ENCODE results near the gene LPA.
"Not testable (repeated sequence)": the region's sequence is repeated elsewhere in the genome, so short reads cannot be mapped to it uniquely, and the experiment has no call there.

The LPA gene

DNA sequence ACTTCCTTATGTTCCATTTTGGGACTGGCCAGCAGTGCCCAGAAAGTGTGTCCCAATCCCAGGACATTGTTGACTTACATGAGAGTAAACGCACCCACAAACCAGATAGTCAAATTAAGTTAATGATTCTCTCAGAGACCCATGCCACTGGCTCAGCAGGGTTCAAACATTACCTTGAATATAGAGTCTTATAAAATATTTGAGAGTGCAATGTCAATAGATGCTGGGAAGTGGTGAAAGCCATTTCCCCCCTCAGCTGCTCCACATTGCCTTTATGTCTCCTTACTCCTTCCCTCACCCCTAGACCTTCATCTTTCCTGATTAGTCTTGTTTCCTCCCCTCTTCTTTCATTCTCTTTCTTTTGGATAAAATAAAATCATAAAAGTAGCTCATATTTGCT lies at the start of gene LPA:
Gene LPA, minus strand, starts transcription at position 78 of the 400 bp plus-strand sequence. Its CDS starts 61 bp downstream, at position 17.
- not testable (repeated sequence) for H3K27me3 ChIP-seq

DNA sequence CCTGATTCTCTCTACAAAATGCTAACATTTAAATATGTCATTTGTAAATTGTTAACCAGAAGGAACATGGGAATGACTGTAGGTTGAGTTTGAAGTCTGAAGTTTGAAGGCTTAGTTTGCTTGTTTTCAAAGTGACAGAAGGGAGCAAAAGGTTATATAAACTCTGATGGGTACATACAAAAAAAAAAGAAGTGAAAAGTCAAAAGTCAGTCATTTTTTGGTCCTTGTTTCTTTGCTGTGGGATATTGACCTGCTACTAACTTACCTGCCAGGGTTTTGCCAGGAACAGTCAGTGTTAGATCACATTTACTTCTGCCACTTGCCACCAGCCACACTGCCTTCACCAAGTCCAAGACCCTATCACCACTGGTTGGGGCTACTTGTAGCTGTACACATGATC lies 44.9 kb upstream of the LPA start:
- H4K20me1 ChIP-seq; H3K9ac ChIP-seq; H3K27me3 ChIP-seq; H3K36me3 ChIP-seq; H3K27ac ChIP-seq; H3K4me1 ChIP-seq; H3K4me2 ChIP-seq; H3K9me3 ChIP-seq (replicated peaks in 1 of 11); H3K4me3 ChIP-seq: not testable (repeated sequence)

More for the DNA sequence above, at the start of gene LPA:
- not testable (repeated sequence) for H3K36me3 ChIP-seq; H3K4me3 ChIP-seq; H3K9ac ChIP-seq; H3K4me1 ChIP-seq; H3K27ac ChIP-seq; H3K9me3 ChIP-seq (replicated peaks in 1 of 11); H3K4me2 ChIP-seq; H4K20me1 ChIP-seq

DNA sequence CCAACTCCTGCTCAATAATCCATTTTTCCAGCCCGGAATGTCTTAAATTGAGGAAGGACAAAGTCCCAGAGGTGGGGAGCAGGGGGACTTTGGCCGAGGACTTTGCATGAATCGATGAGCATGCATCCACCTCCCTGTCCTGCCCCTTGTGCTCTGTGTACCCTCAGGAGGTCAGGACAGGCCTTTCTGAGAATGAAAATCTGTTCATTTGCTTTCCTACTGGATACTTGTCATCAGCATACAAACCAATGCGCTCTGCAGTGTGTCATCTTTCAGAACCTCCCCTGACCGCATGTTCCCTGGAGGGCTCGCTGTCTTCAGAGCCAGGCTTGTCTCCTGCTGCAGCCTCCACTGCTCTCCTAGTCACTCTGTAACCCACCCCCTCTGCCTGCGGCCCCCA lies 40.6 kb upstream of the LPA start:
- not testable (repeated sequence) for H3K4me2 ChIP-seq; H3K4me1 ChIP-seq; H3K36me3 ChIP-seq; H3K27me3 ChIP-seq; H3K9me3 ChIP-seq (replicated peaks in 1 of 11); H4K20me1 ChIP-seq; H3K27ac ChIP-seq; H3K9ac ChIP-seq; H3K4me3 ChIP-seq

- not testable (repeated sequence) for H3K4me3 ChIP-seq; H3K27me3 ChIP-seq; H3K4me2 ChIP-seq; H3K4me1 ChIP-seq; H3K9me3 ChIP-seq (replicated peaks in 1 of 11); H3K36me3 ChIP-seq; H4K20me1 ChIP-seq; H3K9ac ChIP-seq; H3K27ac ChIP-seq
These were observed 38.0 kb upstream of the LPA start, which contains the start of gene PLG for GRCh38 chr6:160701918-160702680. Gene PLG, plus strand, starts transcription at chr6:160702244. Its CDS starts 61 bp downstream, at chr6:160702305.

DNA sequence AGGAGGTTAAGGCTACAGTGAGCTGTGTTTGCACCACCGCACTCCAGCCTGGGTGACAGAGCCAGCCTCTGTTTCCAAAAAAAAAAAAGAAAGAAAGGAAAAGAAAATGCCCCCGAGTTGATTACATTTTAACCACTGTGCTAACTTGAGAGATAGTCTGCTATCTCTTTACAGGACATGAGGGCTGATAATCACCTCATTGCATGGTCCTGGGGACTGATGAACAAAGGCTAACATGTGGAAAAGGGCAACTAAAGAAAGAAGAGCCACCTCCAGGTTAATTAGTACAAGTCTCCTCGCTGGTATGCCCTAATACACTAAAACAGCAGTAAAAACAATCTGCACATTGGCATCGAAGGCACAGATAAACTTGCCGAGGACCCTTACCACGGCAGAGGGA lies 33.8 kb upstream of the LPA start:
- Histone ChIP-seq H4K20me1 (no peaks in the 10 kb centered on the region), H3K4me2 (no peak overlapping the region), H3K27ac (no peak overlapping the region), H3K9me3 (replicated peaks in 1 of 11) (peaks cover 0 to 5% (median 0%) of the 10 kb centered on the region in 11 experiments; a peak in 3 of 22 replicates), H3K9ac (no peak overlapping the region), H3K36me3 (no peaks in the 10 kb centered on the region), H3K4me1 (no peaks in the 10 kb centered on the region), H3K27me3 (no peaks in the 10 kb centered on the region), H3K4me3 (no peak overlapping the region)
- no peak for TF ChIP-seq Cebpa-rat (IDR thresholded peaks at IDR 0.05)

GRCh38 chr6:160696884-160697283 lies 32.8 kb upstream of the LPA start:
- not testable (repeated sequence) for H3K36me3 ChIP-seq; H3K27me3 ChIP-seq; H4K20me1 ChIP-seq; H3K4me1 ChIP-seq; H3K4me3 ChIP-seq; H3K9me3 ChIP-seq (replicated peaks in 1 of 11); H3K9ac ChIP-seq; H3K4me2 ChIP-seq; H3K27ac ChIP-seq

GRCh38 chr6:160695622-160696021 lies 31.5 kb upstream of the LPA start:
- H3K27me3 ChIP-seq; H3K9me3 ChIP-seq (replicated peaks in 1 of 11); H3K27ac ChIP-seq; H3K4me2 ChIP-seq; H3K4me1 ChIP-seq; H4K20me1 ChIP-seq; H3K9ac ChIP-seq; H3K4me3 ChIP-seq; H3K36me3 ChIP-seq: not testable (repeated sequence)

GRCh38 chr6:160695025-160695424 lies 30.9 kb upstream of the LPA start:
- not testable (repeated sequence) for H3K9ac ChIP-seq; H3K27me3 ChIP-seq; H3K9me3 ChIP-seq (replicated peaks in 1 of 11); H3K27ac ChIP-seq; H3K4me1 ChIP-seq; H3K4me2 ChIP-seq; H4K20me1 ChIP-seq; H3K4me3 ChIP-seq; H3K36me3 ChIP-seq

- H3K27me3 ChIP-seq = no peaks in the 10 kb centered on the region
- TF ChIP-seq Cebpa-rat (IDR thresholded peaks at IDR 0.05) = 0 out of 22 replicates have a peak, but pooled peaks of 1 of the 11 experiments have one; percentile 14
- H3K9ac ChIP-seq = no peak overlapping the region
- H4K20me1 ChIP-seq = no peaks in the 10 kb centered on the region
- no peaks in the 10 kb centered on the region for H3K36me3 ChIP-seq
- H3K4me2 ChIP-seq = no peak overlapping the region
- peaks cover 0 to 5% (median 0%) of the 10 kb centered on the region in 11 experiments; a peak in 3 of 22 replicates for H3K9me3 ChIP-seq (replicated peaks in 1 of 11)
- H3K4me1 ChIP-seq = no peaks in the 10 kb centered on the region
- no peak overlapping the region for H3K4me3 ChIP-seq
- no peak overlapping the region for H3K27ac ChIP-seq
These were observed 28.4 kb upstream of the LPA start for GRCh38 chr6:160692369-160692959.

DNA sequence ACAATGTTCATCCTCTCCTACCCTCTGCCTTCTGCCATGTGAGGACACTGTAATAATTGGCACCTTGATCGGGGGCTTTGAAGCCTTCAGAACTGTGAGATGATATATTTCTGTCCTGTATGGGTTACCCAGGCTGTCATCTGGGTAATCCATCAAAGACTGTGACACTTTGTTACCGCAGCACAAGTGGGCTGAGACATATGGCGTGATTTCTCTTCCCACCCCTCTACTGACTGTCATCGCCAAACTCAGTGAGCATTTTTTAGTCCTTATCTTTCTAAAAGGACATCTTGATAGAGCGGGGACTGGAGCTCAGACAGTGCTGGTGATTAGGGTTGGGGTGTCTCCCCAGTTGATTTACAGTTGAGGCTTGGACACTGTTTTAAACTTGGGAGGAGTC lies 27.5 kb upstream of the LPA start:
- no peaks in the 10 kb centered on the region for H3K36me3 ChIP-seq
- no peaks in the 10 kb centered on the region for H4K20me1 ChIP-seq
- H3K4me1 ChIP-seq = peaks cover 0 to 8% (median 6%) of the 10 kb centered on the region in 10 experiments; a peak in 10 of 20 replicates
- no peak overlapping the region for H3K27ac ChIP-seq
- H3K9me3 ChIP-seq (replicated peaks in 1 of 11) = peaks cover 0 to 5% (median 0%) of the 10 kb centered on the region in 11 experiments; a peak in 3 of 22 replicates
- H3K4me2 ChIP-seq = no peak overlapping the region
- no peaks in the 10 kb centered on the region for H3K27me3 ChIP-seq
- no peak overlapping the region for H3K4me3 ChIP-seq
- TF ChIP-seq Cebpa-rat (IDR thresholded peaks at IDR 0.05) = no peak
- no peak overlapping the region for H3K9ac ChIP-seq
